ENCODE results near the gene S100PBP. TPM values are rescaled to one million over a fixed set of nuclear protein-coding genes. Genes with fewer than 3 reads are reported as not detected.

Gene S100PBP
- total RNA-seq, 1 donor: 42.0 TPM

GRCh38 chr1:32774950-32775634 is 42.4 kb upstream of the S100PBP start:
- Histone ChIP-seq H3K4me1 (ENCODE audit: insufficient read depth, low read length) (peaks cover 5% of the 10 kb centered on the region), H3K4me2 (ENCODE audit: insufficient read depth, low read length) (no peak overlapping the region), H4K20me1 (ENCODE audit: insufficient read depth, low read length) (peaks cover 7% of the 10 kb centered on the region), H2AFZ (ENCODE audit: low read length) (no peak overlapping the region), H3K9me3 (ENCODE audit: low read depth, low read length) (no peaks in the 10 kb centered on the region), H3K27me3 (ENCODE audit: insufficient read depth, low read length) (no peaks in the 10 kb centered on the region), H3K27ac (ENCODE audit: low read depth, low read length) (no peak overlapping the region), H3K36me3 (ENCODE audit: insufficient read depth, low read length) (peaks cover 53% of the 10 kb centered on the region), H3K79me2 (ENCODE audit: insufficient read depth, low read length) (no peaks in the 10 kb centered on the region), H3K4me3 (ENCODE audit: insufficient read depth, low read length) (no peak overlapping the region)
- no peak for DNase-seq (ENCODE audit: insufficient read length, low spot score, missing footprints)
- TF ChIP-seq CTCF (IDR thresholded peaks at IDR 0.05; ENCODE audit: extremely low read depth, low read depth, low read length): no peak

GRCh38 chr1:32775640-32776337 is 41.7 kb upstream of the S100PBP start:
- Histone ChIP-seq H4K20me1 (ENCODE audit: insufficient read depth, low read length) (peaks cover 7% of the 10 kb centered on the region), H2AFZ (ENCODE audit: low read length) (no peak overlapping the region), H3K27ac (ENCODE audit: low read depth, low read length) (peak overlapping the region; percentile 45), H3K27me3 (ENCODE audit: insufficient read depth, low read length) (no peaks in the 10 kb centered on the region), H3K4me1 (ENCODE audit: insufficient read depth, low read length) (peaks cover 5% of the 10 kb centered on the region), H3K36me3 (ENCODE audit: insufficient read depth, low read length) (peaks cover 60% of the 10 kb centered on the region), H3K79me2 (ENCODE audit: insufficient read depth, low read length) (no peaks in the 10 kb centered on the region), H3K4me2 (ENCODE audit: insufficient read depth, low read length) (no peak overlapping the region), H3K4me3 (ENCODE audit: insufficient read depth, low read length) (no peak overlapping the region), H3K9me3 (ENCODE audit: low read depth, low read length) (no peaks in the 10 kb centered on the region)
- no peak for TF ChIP-seq CTCF (IDR thresholded peaks at IDR 0.05; ENCODE audit: extremely low read depth, low read depth, low read length)
- no peak for DNase-seq (ENCODE audit: insufficient read length, low spot score, missing footprints)

- H3K4me1 ChIP-seq (ENCODE audit: insufficient read depth, low read length): peaks cover 5% of the 10 kb centered on the region
- no peak for TF ChIP-seq CTCF (IDR thresholded peaks at IDR 0.05; ENCODE audit: extremely low read depth, low read depth, low read length)
- no peaks in the 10 kb centered on the region for H3K79me2 ChIP-seq (ENCODE audit: insufficient read depth, low read length)
Measured at GRCh38 chr1:32779242-32779641, 38.2 kb upstream of the S100PBP start.

GRCh38 chr1:32780005-32780404 is 37.4 kb upstream of the S100PBP start:
- peaks cover 5% of the 10 kb centered on the region for H3K4me1 ChIP-seq (ENCODE audit: insufficient read depth, low read length)
- no peaks in the 10 kb centered on the region for H3K27me3 ChIP-seq (ENCODE audit: insufficient read depth, low read length)
- no peaks in the 10 kb centered on the region for H3K9me3 ChIP-seq (ENCODE audit: low read depth, low read length)
- no peak overlapping the region for H3K4me3 ChIP-seq (ENCODE audit: insufficient read depth, low read length)
- H3K4me2 ChIP-seq (ENCODE audit: insufficient read depth, low read length): no peak overlapping the region
- no peaks in the 10 kb centered on the region for H3K79me2 ChIP-seq (ENCODE audit: insufficient read depth, low read length)
- H2AFZ ChIP-seq (ENCODE audit: low read length): no peak overlapping the region
- H4K20me1 ChIP-seq (ENCODE audit: insufficient read depth, low read length): no peaks in the 10 kb centered on the region
- DNase-seq (ENCODE audit: insufficient read length, low spot score, missing footprints): no peak
- H3K27ac ChIP-seq (ENCODE audit: low read depth, low read length): no peak overlapping the region
- H3K36me3 ChIP-seq (ENCODE audit: insufficient read depth, low read length): peaks cover 83% of the 10 kb centered on the region
- TF ChIP-seq CTCF (IDR thresholded peaks at IDR 0.05; ENCODE audit: extremely low read depth, low read depth, low read length): no peak

More at GRCh38 chr1:32779242-32779641, 38.2 kb upstream of the S100PBP start:
- no peak overlapping the region for H2AFZ ChIP-seq (ENCODE audit: low read length)
- DNase-seq (ENCODE audit: insufficient read length, low spot score, missing footprints): no peak
- peaks cover 83% of the 10 kb centered on the region for H3K36me3 ChIP-seq (ENCODE audit: insufficient read depth, low read length)
- no peaks in the 10 kb centered on the region for H3K9me3 ChIP-seq (ENCODE audit: low read depth, low read length)
- no peaks in the 10 kb centered on the region for H4K20me1 ChIP-seq (ENCODE audit: insufficient read depth, low read length)
- no peak overlapping the region for H3K27ac ChIP-seq (ENCODE audit: low read depth, low read length)
- no peak overlapping the region for H3K4me2 ChIP-seq (ENCODE audit: insufficient read depth, low read length)
- no peaks in the 10 kb centered on the region for H3K27me3 ChIP-seq (ENCODE audit: insufficient read depth, low read length)
- no peak overlapping the region for H3K4me3 ChIP-seq (ENCODE audit: insufficient read depth, low read length)

All from osteoblast (primary cell).